Liver (tissue), 9 donors: ENCODE data around the gene RTN3. TPM values are rescaled to one million over a fixed set of nuclear protein-coding genes. Genes with fewer than 3 reads are reported as not detected.
A peak's percentile ranks its signal among the peaks of the same experiment; 100 is the strongest.

ENCODE experiments used
- DNase-seq: peaks from one replicate; pipeline ENCODE4 v3.0.0-alpha.2; 2017; ENCODE audit warnings: low spot score
- H3K27ac ChIP-seq, 2 donors: one replicate each; pipeline ENCODE4 v1.7.0; 2013; ENCODE audit warnings: inconsistent platforms in 2 of 2, low read length in 2 of 2, control low read depth in 1 of 2, low read depth in 1 of 2, mild to moderate bottlenecking in 1 of 2
- H3K27me3 ChIP-seq, 4 donors: one replicate each; pipeline versions ENCODE4 v1.6.1 to v1.7.0; 2013; ENCODE audit warnings: low read length in 3 of 4, inconsistent platforms in 1 of 4, mild to moderate bottlenecking in 1 of 4, moderate library complexity in 1 of 4; ENCODE audit not compliant: control insufficient read depth in 4 of 4, insufficient read depth in 4 of 4
- H3K36me3 ChIP-seq, 4 donors: one replicate each; pipeline versions ENCODE4 v1.6.1 to v1.7.0; 2013; ENCODE audit warnings: low read length in 3 of 4, mild to moderate bottlenecking in 3 of 4, low read depth in 1 of 4, moderate library complexity in 1 of 4; ENCODE audit not compliant: control insufficient read depth in 4 of 4, insufficient read depth in 3 of 4
- H3K4me1 ChIP-seq, 4 donors: one replicate each; pipeline versions ENCODE4 v1.6.1 to v1.7.0; 2013; ENCODE audit warnings: low read length in 3 of 4, mild to moderate bottlenecking in 3 of 4, moderate library complexity in 1 of 4; ENCODE audit not compliant: control insufficient read depth in 4 of 4, insufficient read depth in 4 of 4
- H3K4me3 ChIP-seq, 3 donors: one replicate each; pipeline versions ENCODE4 v1.6.1 to v1.7.0; 2013; ENCODE audit warnings: low read length in 3 of 3, control low read depth in 1 of 3, low read depth in 1 of 3, mild to moderate bottlenecking in 1 of 3
- H3K9ac ChIP-seq, 2 donors: one replicate each; pipeline ENCODE4 v1.7.0; 2013; ENCODE audit warnings: low read length in 2 of 2, mild to moderate bottlenecking in 2 of 2, moderate library complexity in 2 of 2, control low read depth in 1 of 2, low read depth in 1 of 2
- H3K9me3 ChIP-seq, 4 donors: one replicate each; pipeline versions ENCODE4 v1.6.1 to v1.7.0; 2013; ENCODE audit warnings: low read length in 3 of 4; ENCODE audit not compliant: control insufficient read depth in 4 of 4
- FOXA1 ChIP-seq: IDR thresholded peaks from 2 replicates; pipeline ENCODE4 v1.6.1; 2016; ENCODE audit warnings: antibody characterized with exemption
- FOXA2 ChIP-seq: IDR thresholded peaks from 2 replicates; pipeline ENCODE4 v1.6.1; 2016; ENCODE audit warnings: antibody characterized with exemption
- GABPA ChIP-seq, 2 donors: IDR thresholded peaks in 1 of 2; conservative IDR thresholded peaks in 1 of 2; 2 replicates each; pipeline ENCODE4 v1.6.1; 2016; ENCODE audit warnings: antibody characterized with exemption in 2 of 2, mild to moderate bottlenecking in 1 of 2, moderate library complexity in 1 of 2
- HNF4G ChIP-seq: IDR thresholded peaks from 2 replicates; pipeline ENCODE4 v1.6.1; 2016; ENCODE audit warnings: antibody characterized with exemption
- RAD21 ChIP-seq, 2 donors: IDR thresholded peaks; 2 replicates each; pipeline ENCODE4 v1.6.1; 2016; ENCODE audit warnings: antibody characterized with exemption in 2 of 2, mild to moderate bottlenecking in 2 of 2
- SP1 ChIP-seq: IDR thresholded peaks from 2 replicates; pipeline ENCODE4 v1.6.1; 2018; ENCODE audit warnings: antibody characterized with exemption, mild to moderate bottlenecking
- TAF1 ChIP-seq: conservative IDR thresholded peaks from 2 replicates; pipeline ENCODE4 v1.6.1; 2016; ENCODE audit warnings: antibody characterized with exemption, mild to moderate bottlenecking
- YY1 ChIP-seq: IDR thresholded peaks from 2 replicates; pipeline ENCODE4 v1.6.1; 2016; ENCODE audit warnings: antibody characterized with exemption, mild to moderate bottlenecking
- whole genome bisulfite sequencing: extraction: QIAGEN DNeasy Blood & Tissue Kit; methylation state at CpG from one replicate; pipeline ENCODE4 v1.1.7; 2013; 5-methylcytosine and 5-hydroxymethylcytosine counted together
- polyA plus RNA-seq, 2 donors: library from polyadenylated mRNA; stranded (reverse) in 1 of 2; unstranded in 1 of 2; fragments of 200-250 nt in 1 of 2; fragments of >200 nt in 1 of 2; fragmentation: Nextera tagmentation in 1 of 2; extraction: Ambion mirVana in 1 of 2; gene quantifications; one replicate each; pipeline versions ENCODE4 v1.2.1 to v1.2.3, GENCODE V29; 2013 to 2015
- total RNA-seq, 2 donors: library from RNA; depleted of rRNA; stranded (reverse); fragments of >200 nt; gene quantifications; one replicate each; pipeline ENCODE4 v1.2.3, GENCODE V29; 2014
- TF ChIP-seq, protein P1 (sequence below): fragments of 150-350 bp; IDR thresholded peaks from 2 replicates; pipeline ENCODE4 v1.5.1; 2017; ENCODE audit warnings: improper control_type of control experiment, low read depth, low read length; ENCODE audit not compliant: missing input control
- TF ChIP-seq, protein P2 (sequence below): IDR thresholded peaks from 2 replicates; pipeline ENCODE4 v1.6.1; 2016; ENCODE audit warnings: antibody characterized with exemption
- TF ChIP-seq, protein P3 (sequence below): IDR thresholded peaks from 2 replicates; pipeline ENCODE4 v1.6.1; 2016; ENCODE audit warnings: antibody characterized with exemption
- TF ChIP-seq, protein P4 (sequence below): IDR thresholded peaks from 2 replicates; pipeline ENCODE4 v1.6.1; 2016; ENCODE audit warnings: antibody characterized with exemption
- TF ChIP-seq, protein P5 (sequence below): IDR thresholded peaks from 2 replicates; pipeline ENCODE4 v1.6.1; 2016; ENCODE audit warnings: antibody characterized with exemption, mild to moderate bottlenecking
- donor health status: healthy.
- donor health status: healthy.
- donor health status: healthy.
- donor health status: healthy.
- donor health status: healthy.

The RTN3 gene
- total and polyA plus RNA-seq, 4 donors = 29.7 to 49.3 (median 31.4) TPM

DNA sequence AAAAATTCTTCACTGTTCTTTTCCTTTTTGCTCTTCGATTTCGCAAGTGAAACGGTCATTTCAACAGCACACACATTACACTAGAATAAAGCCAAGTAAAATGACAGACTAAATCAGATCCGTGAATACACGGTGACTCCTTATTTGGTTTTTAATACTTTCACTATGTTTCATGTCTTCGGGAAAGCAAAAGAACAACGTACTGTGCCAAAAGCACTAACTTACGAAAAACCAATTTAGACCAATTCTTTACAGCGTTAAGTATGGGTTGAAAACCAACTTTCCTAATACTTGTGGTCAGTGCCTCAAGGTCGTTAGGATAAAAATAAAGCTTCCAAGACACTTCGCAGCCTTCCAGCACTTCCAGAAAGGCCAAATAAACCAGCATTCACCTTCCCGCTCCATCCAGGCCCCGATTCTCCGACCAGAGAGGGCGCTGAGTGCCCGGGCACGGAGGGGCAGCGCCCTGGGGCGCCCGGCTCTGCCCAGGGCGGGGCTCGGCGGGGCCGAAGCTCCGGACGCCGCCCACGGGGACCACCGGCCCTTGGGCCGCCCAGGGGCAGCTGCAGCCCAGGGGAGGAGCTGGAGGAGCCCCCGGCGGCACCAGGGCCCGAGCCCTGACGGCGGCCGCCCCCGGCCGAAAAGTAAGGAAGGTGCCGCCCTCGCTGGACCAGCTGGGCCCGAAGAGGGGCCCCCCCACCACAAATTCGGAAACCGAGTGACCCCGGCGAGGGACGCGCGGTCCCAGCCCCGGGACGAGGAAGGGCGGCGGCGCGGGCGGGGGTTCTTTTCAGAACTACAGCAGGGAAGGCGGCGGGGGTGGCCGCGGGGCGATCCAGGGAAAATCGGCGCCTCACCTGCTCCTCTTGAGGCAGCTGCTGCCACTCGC, 10.6 kb upstream of the RTN3 start:
- WGBS = under 1% methylated on average over 63 of the region's 63 CpGs
- DNase-seq = peak; percentile 53
- H3K4me1 ChIP-seq = peaks cover 5 to 11% (median 9%) of the 10 kb centered on the region in 4 donors
- TF ChIP-seq HNF4G = no peak
- TF ChIP-seq, protein P1, sequence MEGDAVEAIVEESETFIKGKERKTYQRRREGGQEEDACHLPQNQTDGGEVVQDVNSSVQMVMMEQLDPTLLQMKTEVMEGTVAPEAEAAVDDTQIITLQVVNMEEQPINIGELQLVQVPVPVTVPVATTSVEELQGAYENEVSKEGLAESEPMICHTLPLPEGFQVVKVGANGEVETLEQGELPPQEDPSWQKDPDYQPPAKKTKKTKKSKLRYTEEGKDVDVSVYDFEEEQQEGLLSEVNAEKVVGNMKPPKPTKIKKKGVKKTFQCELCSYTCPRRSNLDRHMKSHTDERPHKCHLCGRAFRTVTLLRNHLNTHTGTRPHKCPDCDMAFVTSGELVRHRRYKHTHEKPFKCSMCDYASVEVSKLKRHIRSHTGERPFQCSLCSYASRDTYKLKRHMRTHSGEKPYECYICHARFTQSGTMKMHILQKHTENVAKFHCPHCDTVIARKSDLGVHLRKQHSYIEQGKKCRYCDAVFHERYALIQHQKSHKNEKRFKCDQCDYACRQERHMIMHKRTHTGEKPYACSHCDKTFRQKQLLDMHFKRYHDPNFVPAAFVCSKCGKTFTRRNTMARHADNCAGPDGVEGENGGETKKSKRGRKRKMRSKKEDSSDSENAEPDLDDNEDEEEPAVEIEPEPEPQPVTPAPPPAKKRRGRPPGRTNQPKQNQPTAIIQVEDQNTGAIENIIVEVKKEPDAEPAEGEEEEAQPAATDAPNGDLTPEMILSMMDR = peak; percentile 14
- no peak for TF ChIP-seq TAF1
- peak; percentile 48 to 56 for TF ChIP-seq RAD21 (IDR thresholded peaks at IDR 0.05)
- TF ChIP-seq YY1 = peak; percentile 20
- TF ChIP-seq, protein P2, sequence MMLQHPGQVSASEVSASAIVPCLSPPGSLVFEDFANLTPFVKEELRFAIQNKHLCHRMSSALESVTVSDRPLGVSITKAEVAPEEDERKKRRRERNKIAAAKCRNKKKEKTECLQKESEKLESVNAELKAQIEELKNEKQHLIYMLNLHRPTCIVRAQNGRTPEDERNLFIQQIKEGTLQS = no peak
- no peak for TF ChIP-seq FOXA1
- peak overlapping the region; percentile 93 to 95 for H3K27ac ChIP-seq
- H3K9me3 ChIP-seq = no peaks in the 10 kb centered on the region
- peak overlapping the region; percentile 85 to 96 (median 85) for H3K4me3 ChIP-seq
- H3K9ac ChIP-seq = peak overlapping the region; percentile 80 to 88
- no peaks in the 10 kb centered on the region for H3K27me3 ChIP-seq
- H3K36me3 ChIP-seq = peaks cover 0 to 2% (median 0%) of the 10 kb centered on the region in 4 donors

DNA sequence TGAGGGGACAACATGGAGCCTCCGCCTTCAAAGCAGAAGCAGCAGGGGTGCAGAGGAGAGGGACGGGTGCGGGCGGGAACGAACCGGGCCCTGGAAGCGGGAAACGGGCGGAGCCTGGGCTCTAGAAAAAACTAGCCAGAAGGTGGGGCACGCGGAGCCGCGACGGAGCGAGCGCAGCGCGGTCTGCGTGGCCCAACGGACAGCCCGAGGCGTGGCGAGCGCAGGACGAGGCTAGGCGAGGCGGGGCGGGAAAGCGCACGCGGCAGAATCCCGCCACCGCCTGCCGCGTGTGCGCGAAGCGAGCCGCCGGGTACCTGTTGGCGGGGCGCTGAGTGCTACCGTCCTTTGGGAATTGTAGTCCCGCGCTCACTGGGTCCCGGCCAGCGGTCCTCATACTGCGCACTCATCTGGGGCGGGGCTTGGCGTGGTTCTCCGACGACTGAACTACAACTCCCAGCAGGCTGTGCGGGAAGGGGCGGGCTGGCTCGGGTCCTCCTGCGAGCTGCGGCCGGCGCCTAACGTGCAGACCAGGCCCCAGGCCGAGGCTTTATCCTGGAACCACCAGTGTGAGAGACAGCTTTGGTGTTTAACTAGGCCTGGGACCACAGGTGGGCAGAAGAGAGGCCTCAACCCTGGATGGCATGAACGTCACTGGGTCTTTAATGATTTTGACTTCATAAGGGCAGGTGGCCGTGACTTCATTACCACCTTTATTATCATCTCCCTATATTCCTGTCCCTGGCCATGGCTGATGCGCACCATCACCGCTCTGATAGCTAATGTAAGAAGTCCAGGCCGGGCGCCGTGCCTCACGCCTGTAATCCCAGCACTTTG, 9.8 kb upstream of the RTN3 start, which contains the start of gene ATL3:
Gene ATL3 (minus strand): TSS at position 55 of the 834 bp plus-strand sequence. CDS start 41 bp downstream, at position 14.
- WGBS = 11% methylated on average over 69 of the region's 69 CpGs
- Histone ChIP-seq H3K36me3 (peaks cover 0 to 2% (median 0%) of the 10 kb centered on the region in 4 donors), H3K9me3 (no peaks in the 10 kb centered on the region), H3K4me1 (peaks cover 5 to 11% (median 9%) of the 10 kb centered on the region in 4 donors), H3K27ac (peak within 1 kb of the TSS; percentile 93 to 95), H3K4me3 (peak within 1 kb of the TSS; percentile 85 to 96 (median 85)), H3K27me3 (no peaks in the 10 kb centered on the region), H3K9ac (peak within 1 kb of the TSS; percentile 80 to 88)
- DNase-seq = peak; percentile 98
- TF ChIP-seq, protein P3, sequence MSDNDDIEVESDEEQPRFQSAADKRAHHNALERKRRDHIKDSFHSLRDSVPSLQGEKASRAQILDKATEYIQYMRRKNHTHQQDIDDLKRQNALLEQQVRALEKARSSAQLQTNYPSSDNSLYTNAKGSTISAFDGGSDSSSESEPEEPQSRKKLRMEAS = peak; percentile 93
- no peak for TF ChIP-seq HNF4G
- peak; percentile 50 for TF ChIP-seq YY1
- peak; percentile 58 for TF ChIP-seq SP1
- TF ChIP-seq FOXA2 = no peak
- no peak for TF ChIP-seq GABPA (IDR thresholded peaks at IDR 0.05 in 1 of 2, conservative IDR thresholded peaks at IDR 0.05 in 1 of 2)
- TF ChIP-seq TAF1 = peak; percentile 22
- TF ChIP-seq RAD21 (IDR thresholded peaks at IDR 0.05) = peak in 1 of 2 donors; percentile 6
- TF ChIP-seq, protein P4, sequence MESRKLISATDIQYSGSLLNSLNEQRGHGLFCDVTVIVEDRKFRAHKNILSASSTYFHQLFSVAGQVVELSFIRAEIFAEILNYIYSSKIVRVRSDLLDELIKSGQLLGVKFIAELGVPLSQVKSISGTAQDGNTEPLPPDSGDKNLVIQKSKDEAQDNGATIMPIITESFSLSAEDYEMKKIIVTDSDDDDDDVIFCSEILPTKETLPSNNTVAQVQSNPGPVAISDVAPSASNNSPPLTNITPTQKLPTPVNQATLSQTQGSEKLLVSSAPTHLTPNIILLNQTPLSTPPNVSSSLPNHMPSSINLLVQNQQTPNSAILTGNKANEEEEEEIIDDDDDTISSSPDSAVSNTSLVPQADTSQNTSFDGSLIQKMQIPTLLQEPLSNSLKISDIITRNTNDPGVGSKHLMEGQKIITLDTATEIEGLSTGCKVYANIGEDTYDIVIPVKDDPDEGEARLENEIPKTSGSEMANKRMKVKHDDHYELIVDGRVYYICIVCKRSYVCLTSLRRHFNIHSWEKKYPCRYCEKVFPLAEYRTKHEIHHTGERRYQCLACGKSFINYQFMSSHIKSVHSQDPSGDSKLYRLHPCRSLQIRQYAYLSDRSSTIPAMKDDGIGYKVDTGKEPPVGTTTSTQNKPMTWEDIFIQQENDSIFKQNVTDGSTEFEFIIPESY = peak; percentile 17
- TF ChIP-seq, protein P5, sequence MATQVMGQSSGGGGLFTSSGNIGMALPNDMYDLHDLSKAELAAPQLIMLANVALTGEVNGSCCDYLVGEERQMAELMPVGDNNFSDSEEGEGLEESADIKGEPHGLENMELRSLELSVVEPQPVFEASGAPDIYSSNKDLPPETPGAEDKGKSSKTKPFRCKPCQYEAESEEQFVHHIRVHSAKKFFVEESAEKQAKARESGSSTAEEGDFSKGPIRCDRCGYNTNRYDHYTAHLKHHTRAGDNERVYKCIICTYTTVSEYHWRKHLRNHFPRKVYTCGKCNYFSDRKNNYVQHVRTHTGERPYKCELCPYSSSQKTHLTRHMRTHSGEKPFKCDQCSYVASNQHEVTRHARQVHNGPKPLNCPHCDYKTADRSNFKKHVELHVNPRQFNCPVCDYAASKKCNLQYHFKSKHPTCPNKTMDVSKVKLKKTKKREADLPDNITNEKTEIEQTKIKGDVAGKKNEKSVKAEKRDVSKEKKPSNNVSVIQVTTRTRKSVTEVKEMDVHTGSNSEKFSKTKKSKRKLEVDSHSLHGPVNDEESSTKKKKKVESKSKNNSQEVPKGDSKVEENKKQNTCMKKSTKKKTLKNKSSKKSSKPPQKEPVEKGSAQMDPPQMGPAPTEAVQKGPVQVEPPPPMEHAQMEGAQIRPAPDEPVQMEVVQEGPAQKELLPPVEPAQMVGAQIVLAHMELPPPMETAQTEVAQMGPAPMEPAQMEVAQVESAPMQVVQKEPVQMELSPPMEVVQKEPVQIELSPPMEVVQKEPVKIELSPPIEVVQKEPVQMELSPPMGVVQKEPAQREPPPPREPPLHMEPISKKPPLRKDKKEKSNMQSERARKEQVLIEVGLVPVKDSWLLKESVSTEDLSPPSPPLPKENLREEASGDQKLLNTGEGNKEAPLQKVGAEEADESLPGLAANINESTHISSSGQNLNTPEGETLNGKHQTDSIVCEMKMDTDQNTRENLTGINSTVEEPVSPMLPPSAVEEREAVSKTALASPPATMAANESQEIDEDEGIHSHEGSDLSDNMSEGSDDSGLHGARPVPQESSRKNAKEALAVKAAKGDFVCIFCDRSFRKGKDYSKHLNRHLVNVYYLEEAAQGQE = peak; percentile 36
